Measurements from ENCODE around the gene CCDC177. TPM values are rescaled to one million over a fixed set of nuclear protein-coding genes. Genes with fewer than 3 reads are reported as not detected.

CCDC177 gene
- total RNA-seq, 4 donors from 2014 or later: 0.22 TPM; not detected in 3

DNA sequence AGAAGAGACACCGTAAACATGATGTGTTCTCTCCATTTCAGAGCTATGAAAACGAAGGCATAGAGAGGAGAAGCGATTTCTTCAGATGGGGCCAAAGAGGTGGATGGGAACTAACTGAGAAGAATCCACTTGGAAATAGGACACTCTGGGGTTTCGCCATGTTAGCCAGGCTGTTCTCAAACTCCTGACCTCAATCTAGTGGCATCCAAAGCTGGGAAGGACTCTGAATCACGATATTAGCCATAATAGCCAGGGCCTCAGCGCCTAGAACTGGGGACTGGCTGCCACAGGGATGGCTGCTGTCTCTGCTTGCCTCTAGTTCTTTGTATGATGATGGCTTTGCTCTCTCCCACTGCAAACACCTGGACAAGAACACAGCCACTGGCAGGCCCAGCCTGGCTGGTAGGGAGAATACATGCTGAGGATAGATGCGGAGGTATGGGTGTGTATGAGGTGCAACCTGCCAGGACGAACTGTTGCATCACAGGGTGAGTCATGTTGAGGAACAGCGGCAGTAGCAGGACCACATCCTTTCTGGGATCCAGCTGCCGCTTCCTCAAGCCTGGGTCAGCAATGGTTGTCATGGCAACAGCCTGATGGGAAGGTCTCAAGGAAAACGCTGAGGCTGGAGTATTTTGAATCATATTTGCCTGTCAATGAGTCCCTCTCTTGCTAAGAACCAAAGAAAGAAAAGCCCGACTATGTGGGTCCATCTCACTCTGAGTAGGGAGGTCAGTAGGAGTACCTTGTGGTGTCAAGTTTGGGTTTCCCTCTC, 31.1 kb downstream of the CCDC177 start:
- H3K36me3 ChIP-seq: no peaks in the 10 kb centered on the region
- peak; percentile 14 for DNase-seq
- H3K4me1 ChIP-seq: peaks cover 0 to 28% (median 12%) of the 10 kb centered on the region in 3 donors
- intact Hi-C loops (cut with DNase I): no loop called here
- TF ChIP-seq CTCF (IDR thresholded peaks at IDR 0.05) (no peak), POLR2A (IDR thresholded peaks at IDR 0.05) (no peak)
- H3K9me3 ChIP-seq: no peaks in the 10 kb centered on the region
- no peak overlapping the region for H3K4me3 ChIP-seq
- H3K27me3 ChIP-seq: peaks cover 0 to 40% (median 0%) of the 10 kb centered on the region in 4 donors
- peak overlapping the region in 3 of 4 donors; percentile 41 to 71 (median 67) for H3K27ac ChIP-seq
- WGBS, 2 donors: 27 to 37% methylated on average over 6 to 10 of the region's 12 CpGs

- peaks cover 4 to 30% (median 10%) of the 10 kb centered on the region in 3 donors for H3K4me1 ChIP-seq
- peaks cover 0 to 28% (median 0%) of the 10 kb centered on the region in 4 donors for H3K27me3 ChIP-seq
- WGBS, 2 donors: 60 to 68% methylated on average over 2 of the region's 2 CpGs
- no peak for DNase-seq
- no peaks in the 10 kb centered on the region for H3K9me3 ChIP-seq
- TF ChIP-seq CTCF (IDR thresholded peaks at IDR 0.05): no peak
- TF ChIP-seq POLR2A (IDR thresholded peaks at IDR 0.05): no peak
- H3K4me3 ChIP-seq: no peak overlapping the region
- H3K36me3 ChIP-seq: no peaks in the 10 kb centered on the region
- intact Hi-C loops (cut with DNase I): no loop called here
- no peak overlapping the region for H3K27ac ChIP-seq
These were observed 32.4 kb downstream of the CCDC177 start for GRCh38 chr14:69542311-69542710.

DNA sequence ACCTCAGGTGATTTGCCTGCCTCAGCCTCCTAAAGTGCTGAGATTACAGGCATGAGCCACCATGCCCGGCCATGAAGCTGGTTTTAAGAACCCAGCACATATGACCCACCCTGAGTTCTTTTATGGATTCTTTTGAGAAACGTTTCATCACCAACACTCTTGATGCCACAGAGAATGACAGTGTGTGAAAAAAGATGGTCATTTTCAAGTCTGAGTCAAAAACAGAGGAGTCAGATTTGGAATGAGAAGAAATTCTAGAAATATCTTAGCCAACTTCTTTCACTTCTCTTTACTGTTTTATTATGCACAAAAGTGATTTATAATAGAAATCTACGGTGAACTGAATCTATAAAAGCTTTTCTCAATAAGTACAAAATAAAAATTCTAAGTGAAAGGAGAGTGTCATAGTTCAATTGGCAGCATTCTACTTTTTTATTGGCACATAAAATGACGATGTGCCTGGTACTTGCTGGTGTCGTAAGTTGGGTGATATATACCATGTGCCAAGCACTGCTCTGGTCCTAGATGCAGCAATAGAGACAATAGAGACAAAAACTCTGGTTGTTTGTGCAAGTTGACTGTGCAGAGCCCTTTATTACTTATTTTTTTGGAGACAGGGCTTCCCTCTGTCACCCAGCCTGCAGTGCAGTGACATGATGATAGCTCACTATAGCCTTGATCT, 33.9 kb downstream of the CCDC177 start:
- no peak for TF ChIP-seq POLR2A (IDR thresholded peaks at IDR 0.05)
- TF ChIP-seq CTCF (IDR thresholded peaks at IDR 0.05): no peak
- Histone ChIP-seq H3K4me1 (peaks cover 4 to 35% (median 10%) of the 10 kb centered on the region in 3 donors), H3K36me3 (no peaks in the 10 kb centered on the region), H3K4me3 (no peak overlapping the region), H3K27me3 (peaks cover 0 to 23% (median 0%) of the 10 kb centered on the region in 4 donors), H3K9me3 (no peaks in the 10 kb centered on the region), H3K27ac (peak overlapping the region in 1 of 4 donors; percentile 57)
- DNase-seq: no peak
- 58 to 64% methylated on average over 5 of the region's 5 CpGs for WGBS, 2 donors
- intact Hi-C loops (cut with DNase I): no loop called here

DNA sequence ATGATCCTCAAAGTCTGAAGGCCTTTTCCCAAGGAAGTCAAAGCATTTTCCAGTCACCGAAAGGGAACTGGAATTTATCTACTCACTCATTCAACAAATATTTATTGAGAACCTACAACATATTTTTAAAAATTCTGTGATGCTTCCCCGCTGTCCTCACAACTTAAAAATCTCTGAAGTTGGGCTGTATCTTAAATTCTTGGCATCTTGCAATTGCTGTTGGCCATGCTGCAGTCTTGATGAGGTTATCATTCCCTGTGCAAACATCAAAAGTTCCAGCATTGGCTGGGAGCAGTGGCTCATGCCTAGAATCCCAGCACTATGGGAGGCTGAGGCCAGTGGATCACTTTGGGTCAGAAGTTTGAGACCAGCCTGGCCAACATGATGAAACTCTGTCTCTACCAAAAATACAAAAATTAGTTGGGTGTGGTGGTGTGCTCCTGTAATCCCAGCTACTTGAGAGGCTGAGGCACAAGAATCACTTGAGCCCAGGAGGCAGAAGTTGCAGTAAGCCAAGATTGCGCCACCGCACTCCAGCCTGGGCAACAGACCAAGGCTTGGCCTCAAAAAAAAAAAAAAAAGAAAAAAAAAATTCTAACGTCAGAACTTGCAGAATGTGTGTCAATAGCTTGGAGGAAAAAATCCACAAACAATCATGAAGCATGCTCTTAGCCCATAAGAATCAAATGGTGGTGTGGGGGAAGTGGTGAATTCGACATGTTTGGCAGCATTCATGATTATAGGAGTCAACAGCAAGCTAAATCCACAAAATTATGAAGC, 34.9 kb downstream of the CCDC177 start:
- 45 to 49% methylated on average over 6 of the region's 6 CpGs for WGBS, 2 donors
- H3K27ac ChIP-seq: peak overlapping the region in 1 of 4 donors; percentile 57
- no peaks in the 10 kb centered on the region for H3K9me3 ChIP-seq
- H3K4me3 ChIP-seq: no peak overlapping the region
- H3K36me3 ChIP-seq: no peaks in the 10 kb centered on the region
- H3K4me1 ChIP-seq: peaks cover 4 to 35% (median 10%) of the 10 kb centered on the region in 3 donors
- intact Hi-C loops (cut with DNase I): loop anchor here (5.0 kb wide), 1 partner anchor 37 kb away; no protein-coding TSS in a partner anchor
- H3K27me3 ChIP-seq: peaks cover 0 to 16% (median 0%) of the 10 kb centered on the region in 4 donors
- TF ChIP-seq CTCF (IDR thresholded peaks at IDR 0.05): no peak
- no peak for TF ChIP-seq POLR2A (IDR thresholded peaks at IDR 0.05)
- DNase-seq: no peak

Data from esophagus squamous epithelium (tissue), 5 donors.